PC-9 (cell line): ENCODE results near the gene PDK4.

Experiments
- CTCF ChIP-seq: fragments of 200-600 bp; sonication (generic); conservative IDR thresholded peaks from 2 replicates; pipeline ENCODE4 v1.6.1; 2017; ENCODE audit warnings: mixed run types, antibody characterized with exemption, mild to moderate bottlenecking, moderate library complexity
- EZH2 ChIP-seq: fragments of 200-600 bp; sonication (generic); IDR thresholded peaks from 2 replicates; pipeline ENCODE4 v1.8.0; 2017; ENCODE audit warnings: antibody characterized with exemption, low read depth

DNA sequence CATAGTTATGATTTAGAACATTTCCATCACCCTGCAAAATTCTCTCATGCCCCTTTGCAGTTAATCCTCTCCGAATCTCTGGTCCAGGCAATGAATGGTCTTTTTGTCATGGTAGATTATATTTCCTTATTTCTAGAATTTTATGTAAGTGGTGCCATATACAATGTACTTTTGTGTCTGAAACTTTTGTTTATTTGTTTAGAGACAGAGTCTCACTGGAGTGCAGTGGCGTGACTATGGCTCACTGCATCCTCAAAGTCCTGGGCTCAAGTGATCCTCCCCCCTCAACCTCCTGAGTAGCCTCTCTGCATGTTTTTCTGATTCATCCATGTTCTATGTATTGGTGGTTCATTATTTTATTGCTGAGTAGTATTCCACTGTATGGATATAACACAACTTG is 23.2 kb upstream of the PDK4 start:
- TF ChIP-seq EZH2 = no peak
- TF ChIP-seq CTCF = no peak
